NCI-H345 (cell line): ENCODE data around the gene ZNF672.
A peak's percentile ranks its signal among the peaks of the same experiment; 100 is the strongest.
"Not testable (repeated sequence)": the region's sequence is repeated elsewhere in the genome, so short reads cannot be mapped to it uniquely, and the experiment has no call there.

Experiments
- DNase-seq: peaks from one replicate; lab custom pipeline; 2025; lab: John Stamatoyannopoulos, UW

Gene ZNF672

DNA sequence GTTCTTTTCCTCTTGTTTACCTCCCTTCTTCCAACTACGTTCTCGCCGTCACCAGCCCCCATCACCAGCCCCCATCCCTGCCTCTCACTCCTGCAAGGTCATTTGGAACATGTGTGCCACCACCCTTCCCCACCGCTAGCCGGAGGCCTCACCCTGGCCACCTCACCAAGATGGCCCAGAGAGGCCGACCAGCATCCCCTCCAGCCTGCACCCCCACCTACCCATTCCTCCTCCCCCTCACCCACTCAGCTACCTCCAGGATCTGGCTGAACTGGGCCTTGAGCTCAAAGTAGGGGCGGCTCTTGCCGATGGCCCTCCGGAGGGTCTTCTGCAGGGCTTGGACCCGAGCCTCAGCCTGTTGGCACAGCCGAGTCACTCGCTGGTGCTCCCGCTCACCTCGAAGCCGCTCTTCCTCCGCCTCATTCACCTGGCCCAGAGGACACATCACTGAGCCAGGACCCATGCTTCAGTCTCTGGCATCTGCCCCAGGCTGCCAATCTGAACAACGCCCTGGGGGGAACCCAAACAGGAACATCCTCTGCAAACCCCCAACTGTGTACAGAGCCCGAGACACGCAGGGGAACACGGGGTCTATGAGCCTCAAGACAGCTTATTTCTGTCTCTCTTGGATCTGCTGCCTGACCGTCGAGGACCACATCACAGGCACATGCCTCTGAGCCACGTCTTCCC, 25.1 kb upstream of the ZNF672 start:
- no peak for DNase-seq

DNA sequence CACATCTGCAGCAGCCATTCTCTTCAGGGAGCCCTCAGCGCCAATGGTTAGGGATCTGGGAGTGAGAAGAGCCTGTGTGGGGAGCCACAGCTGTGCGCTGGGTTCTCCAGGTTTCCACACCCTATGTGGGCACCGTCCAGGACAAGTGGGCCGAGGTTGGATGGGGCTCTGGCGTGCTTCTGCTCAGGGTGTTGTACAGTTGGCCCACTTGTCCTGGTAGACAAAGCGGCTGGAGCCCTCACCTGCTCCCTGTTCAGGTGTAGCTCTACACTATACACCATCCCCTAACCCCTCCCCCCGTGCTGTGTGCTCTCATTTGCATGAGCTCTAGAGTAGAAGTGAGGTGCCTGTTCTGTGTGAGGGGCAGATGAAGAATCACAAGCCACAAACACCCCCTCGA, 24.5 kb upstream of the ZNF672 start:
- DNase-seq: no peak

DNA sequence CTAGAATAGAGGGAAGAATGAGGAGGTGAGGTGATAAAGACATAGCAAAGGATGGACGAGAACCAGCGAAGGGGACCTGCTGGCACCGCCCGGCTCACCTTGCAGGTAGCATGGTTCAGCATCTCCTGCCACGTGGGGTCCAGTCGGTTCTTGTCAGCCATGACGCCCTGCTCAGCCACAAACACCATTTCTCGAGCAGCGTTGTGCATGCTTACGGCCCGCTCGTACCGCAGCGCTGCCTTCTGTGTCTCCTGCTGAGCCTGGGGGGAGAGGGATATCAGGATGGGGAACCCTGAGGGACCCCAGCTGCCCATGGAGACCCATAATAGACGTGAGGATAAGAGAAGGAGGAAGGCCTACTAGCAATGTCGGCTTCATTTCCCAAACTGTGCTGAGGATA, 23.7 kb upstream of the ZNF672 start:
- no peak for DNase-seq

DNA sequence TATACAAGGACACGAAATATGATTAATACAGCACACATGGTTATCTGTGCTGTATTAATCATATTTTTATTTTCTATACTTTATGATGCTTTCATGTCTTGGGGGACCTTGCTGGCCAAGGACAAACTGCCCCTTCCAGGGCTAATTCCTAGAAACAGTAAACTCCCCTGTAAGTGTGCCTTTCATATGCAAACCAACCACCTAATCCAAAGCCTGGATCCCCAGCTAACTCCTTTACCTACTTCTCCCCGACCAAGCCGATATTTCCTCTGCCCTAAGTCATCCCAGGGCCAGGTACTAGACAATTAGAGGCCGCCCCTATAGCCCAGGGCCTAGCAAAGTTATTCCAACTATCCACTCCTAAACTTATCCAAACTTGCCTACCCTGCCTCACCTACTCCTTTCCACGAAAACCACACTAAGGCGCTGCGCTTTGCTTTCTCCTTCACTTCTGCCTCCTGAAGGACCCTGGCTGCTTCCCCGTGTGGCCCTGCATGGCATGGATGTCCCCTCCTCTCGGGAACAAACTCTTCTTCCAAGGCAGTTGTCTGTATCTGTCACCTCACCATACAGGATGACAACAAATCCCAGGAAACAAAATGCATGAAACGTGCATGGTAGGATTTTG, 22.5 kb upstream of the ZNF672 start:
- DNase-seq: no peak

DNA sequence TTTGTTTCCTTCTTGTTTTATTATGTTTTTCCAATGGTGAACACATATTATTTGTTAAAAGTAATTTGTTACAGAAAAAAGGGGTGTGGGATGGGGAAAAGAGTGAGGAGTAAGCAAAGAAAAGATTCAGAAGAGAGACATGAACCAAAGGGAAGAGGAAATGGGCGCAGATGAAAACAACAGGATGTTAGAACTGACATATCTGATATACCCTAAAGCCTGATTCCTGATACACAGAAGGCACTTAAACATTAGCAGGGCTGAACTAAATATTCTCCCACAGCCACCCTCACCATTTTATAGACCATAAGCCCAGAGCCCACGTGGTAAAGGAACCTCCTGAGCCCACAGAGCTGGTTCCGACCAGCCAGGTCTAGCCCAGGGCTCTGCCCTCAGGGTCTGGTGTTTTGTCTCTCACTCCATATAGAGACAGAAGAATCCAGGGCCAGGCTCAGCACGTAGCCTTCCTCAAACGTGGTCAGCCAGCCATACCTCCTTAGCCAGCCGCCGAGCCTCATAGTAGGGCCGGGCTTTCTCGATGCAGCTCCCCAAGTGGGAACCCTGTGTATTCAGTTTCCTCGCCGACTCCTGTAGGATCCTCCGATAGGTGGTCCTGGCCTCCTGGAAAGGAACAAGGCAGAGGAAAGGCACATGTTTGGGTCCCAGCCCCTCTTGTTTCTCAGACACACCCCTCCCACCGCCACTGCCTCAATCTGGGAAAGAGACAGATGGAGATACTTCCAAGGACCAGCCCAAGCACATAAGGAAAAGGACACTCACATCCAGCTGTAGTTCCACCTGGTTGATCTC, 21.8 kb upstream of the ZNF672 start:
- no peak for DNase-seq

DNA sequence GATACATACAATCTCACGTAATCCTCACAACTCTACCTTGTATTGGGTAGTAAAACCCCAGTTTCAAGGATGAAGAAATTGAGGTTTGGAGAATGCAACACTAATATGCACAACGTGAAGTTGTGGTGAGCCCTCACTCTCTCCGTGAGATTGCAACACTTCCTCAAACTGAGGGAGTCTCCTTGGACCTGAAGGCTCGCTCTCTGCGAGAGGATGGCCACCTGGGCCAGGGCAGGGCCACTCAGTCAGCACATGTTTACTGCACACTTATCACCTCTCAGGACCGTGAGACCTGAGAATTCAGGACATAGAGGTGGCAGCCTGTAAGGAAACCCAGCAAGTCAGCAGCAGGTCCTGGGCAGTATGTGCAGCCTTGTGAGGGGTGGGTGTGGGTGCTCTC, 21.0 kb upstream of the ZNF672 start:
- DNase-seq: no peak

DNA sequence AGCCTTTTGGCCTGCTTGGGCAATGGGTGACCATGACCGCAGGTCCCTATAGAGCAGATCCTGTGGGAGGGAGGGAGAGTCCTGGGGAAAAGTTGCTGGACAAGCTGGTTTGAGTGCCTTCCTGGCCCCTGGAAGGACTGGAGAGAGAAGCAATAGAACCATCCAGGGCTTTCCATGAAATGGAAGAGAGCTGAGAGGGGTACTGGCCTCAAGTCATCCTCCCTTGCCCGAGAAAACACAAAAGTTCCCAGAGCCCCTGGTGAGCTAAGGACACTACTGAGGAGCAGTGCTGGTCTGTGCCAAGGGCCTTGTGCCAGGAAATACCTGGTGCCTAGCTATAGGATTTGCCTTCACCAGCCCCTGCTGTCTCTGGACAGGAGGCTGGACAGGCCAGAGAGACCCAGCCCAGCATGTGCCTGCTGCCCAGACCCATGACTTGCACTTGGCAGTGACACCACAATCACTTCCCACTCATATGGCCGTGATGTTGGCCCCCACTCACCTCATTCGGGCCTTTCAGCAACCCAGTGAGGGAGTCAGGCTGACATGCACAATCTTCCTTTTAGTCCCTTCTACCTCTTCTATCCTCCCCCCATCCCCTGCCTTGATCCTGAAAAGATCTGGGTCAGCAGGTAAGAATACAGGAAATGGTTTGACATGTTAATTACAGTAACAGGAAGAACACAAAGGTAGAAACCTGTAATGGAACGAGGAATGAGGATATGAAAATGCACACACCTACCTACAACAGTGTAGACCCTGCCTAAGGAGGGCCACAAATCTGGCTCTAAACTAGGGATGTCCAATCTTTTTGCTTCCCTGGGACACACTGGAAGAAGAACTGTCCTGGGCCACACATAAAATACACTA, 19.3 kb upstream of the ZNF672 start:
- DNase-seq: no peak

DNA sequence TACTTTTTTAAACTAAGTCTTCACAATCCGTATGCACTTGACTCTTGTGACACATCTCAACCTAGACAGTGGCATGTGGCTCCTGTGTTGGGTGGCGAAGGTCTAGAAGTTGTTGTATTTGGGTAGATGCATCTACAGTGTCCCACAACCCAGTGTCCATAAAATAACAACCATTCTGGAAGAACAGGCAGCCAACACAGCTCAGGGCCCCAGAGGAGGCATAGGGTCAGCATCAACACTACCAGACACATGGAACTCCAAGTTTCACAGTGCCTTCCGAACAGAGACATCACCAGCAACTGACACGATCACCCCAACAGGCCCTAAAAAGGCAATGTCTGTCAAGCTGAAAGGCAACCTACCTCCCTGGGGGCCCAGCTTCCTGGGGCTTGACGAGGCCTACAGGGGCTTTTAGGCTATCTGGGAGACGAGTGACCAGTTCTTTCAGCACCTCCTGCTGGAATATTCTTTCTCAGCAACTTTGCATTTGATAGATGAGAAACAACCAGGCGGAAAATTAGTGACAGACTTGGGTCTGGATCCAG, 17.9 kb upstream of the ZNF672 start:
- no peak for DNase-seq

DNA sequence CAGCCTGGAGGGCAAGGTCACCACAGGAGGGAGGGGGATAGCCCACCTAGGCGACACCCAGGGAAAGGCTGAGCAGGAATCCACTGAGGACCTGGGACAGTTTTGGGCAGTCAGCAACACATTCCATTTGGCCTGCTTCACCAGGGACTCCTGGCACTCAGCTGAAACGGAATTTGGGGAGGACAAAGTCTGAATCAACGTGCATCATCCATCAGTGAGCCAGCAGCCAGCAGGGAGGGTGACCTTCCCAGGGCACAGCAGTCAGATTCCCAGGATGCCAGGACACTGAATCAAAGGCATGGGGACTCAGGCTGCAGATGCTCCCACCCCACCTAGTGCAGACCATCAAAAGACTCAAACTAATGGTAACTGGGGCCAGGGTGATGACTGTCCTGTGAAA, 16.9 kb upstream of the ZNF672 start:
- no peak for DNase-seq

DNA sequence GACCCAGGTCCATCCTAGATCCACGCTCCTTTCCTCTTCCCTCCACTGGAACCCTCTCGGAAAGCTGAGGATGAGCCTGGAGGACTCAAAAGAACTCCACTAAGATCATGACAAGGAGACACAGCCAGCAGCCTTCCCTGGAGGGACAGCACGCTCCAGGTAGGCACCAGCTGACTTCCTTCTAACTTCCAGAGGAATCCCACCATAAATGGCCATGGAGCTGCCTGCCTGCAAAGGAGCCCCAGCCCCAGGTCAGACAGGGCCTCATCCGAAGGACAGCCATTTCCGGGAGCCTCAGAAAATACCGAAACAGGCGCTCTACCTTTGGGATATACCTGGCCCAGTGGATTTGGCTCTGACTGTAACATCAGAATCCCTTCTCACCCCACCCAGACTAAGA, 16.4 kb upstream of the ZNF672 start:
- no peak for DNase-seq

DNA sequence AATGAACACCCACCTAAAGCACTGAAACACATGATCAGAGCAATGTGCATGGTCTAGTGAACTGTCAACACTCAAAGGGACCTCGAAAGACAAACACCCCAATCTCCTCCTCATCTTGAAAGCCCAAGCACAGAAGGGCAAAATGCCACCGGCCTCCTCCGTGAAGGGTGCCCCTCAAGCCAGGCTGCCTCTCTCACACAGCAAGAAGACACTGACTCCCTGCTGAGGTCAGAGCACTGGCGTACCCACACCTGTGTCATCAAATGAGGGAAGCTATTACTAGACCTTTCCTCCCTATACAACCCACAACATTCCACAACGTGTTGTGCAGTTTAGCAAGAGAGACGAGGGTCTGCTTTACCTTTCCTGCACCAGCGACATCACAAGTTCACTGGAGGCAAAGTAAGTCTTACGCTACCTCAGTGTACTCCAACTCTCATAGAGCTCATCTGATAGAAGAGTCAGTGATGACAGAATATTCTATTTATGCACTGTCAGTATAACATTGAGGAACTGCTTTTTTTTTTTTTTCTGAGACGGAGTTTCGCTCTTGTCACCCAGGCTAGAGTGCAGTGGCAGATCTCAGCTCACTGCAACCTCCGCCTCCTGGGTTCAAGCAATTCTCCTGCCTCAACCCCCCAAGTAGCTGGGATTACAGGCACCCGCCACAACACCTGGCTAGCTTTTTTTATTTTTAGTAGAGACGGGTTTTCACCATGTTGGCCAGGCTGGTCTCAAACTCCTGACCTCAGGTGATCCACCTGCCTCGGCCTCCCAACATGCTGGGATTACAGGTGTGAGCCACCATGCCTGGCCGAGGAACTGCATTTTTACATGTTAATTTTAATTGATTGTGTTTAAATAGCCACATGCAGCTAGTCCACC, 15.6 kb upstream of the ZNF672 start:
- no peak for DNase-seq

DNA sequence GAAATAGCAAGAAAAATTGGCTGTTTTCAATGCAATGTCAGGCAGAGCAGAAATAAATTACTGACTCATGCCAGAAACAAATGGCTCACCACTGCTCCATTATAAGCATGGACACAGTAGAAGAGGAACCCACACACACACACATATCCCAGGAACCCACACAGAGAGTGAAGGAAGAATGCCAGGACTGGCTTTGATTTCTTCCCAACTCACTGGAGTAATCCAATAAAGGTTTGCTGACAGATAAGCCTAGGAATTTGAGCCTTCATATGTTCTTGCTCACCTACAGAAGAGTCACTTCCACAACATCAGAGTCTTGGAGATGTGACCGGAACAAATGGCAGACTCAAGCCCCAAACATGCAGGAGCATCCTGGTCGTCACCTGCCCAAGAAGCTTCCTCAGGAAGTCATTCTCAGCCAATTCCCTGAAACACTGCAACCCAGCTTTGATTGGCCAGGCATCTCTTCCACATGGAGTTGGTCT, 14.5 kb upstream of the ZNF672 start:
- DNase-seq: no peak

DNA sequence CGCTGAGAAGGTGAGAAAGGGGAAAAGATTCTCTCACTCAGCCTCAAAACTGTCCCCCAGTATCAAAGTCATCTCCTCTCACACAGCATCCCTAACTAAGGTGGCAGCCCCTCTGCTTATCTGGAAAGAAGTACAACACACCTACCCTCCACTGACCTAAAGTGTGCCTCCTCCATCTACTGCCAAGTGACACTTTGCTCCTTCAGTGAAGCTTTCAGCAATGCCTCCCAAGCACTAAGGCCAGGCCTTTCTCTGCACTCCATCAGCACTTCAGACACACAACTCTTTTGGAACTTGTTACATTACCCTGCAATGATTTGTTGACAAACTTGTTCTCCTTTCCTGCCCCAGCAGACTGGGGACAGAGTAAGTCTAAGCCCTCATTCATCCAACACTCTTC, 13.7 kb upstream of the ZNF672 start:
- DNase-seq: no peak

DNA sequence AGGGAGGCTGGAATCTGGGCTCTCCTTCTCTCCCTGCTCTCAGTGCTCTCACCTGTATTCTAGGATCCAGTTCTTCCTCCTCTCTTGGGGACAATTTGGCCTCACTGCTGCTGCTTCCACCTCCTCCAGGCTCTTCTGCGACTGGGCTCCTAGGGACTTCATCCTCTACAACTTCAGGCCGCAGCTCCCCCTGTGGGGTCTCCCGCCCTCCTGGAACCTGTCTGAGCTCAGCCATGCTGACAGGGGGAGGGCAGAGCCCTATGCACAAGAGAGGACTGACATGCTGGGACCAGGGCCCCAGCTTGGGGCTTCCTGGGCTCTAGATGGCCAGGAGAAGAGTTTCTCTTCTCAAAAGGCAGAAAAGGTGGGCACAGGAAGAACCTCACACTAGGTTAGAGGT, 13.3 kb upstream of the ZNF672 start:
- DNase-seq: no peak

DNA sequence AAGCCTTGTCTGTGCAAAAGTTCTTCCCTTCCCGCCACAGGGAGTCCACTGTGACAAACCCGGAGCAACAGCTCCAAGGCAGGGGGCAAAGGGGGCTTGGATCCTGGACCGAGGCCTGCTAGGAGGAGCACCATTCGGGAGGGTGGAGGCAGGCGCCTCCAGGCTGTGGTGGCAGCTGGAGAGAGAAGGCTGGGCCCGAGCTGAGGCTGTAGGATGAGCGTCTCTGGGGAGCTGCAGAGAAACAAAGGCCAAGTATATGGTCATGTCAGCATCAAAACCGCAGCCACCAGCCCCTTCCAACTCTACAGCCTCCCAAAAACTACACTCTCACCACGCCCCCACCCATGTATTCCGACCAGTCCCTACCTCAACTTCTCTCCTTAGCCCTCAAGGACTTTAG, 12.9 kb upstream of the ZNF672 start:
- DNase-seq: no peak

DNA sequence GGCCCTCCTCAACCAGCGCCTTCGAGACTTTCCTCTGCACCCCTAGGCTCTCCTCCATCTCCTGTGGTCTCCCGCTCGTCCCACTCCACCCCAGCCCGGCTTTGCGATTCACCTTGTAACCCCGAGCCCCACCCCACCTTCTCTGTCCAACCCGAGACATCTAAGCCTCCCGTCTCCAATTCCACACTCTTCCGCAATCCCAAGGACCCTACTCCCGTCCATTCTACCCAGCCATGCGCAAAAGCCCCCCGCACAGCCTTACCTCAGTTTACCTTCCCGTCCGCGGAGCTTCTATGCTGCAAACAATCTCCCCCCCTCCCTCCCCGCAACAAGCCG, 12.5 kb upstream of the ZNF672 start:
- DNase-seq: no peak

DNA sequence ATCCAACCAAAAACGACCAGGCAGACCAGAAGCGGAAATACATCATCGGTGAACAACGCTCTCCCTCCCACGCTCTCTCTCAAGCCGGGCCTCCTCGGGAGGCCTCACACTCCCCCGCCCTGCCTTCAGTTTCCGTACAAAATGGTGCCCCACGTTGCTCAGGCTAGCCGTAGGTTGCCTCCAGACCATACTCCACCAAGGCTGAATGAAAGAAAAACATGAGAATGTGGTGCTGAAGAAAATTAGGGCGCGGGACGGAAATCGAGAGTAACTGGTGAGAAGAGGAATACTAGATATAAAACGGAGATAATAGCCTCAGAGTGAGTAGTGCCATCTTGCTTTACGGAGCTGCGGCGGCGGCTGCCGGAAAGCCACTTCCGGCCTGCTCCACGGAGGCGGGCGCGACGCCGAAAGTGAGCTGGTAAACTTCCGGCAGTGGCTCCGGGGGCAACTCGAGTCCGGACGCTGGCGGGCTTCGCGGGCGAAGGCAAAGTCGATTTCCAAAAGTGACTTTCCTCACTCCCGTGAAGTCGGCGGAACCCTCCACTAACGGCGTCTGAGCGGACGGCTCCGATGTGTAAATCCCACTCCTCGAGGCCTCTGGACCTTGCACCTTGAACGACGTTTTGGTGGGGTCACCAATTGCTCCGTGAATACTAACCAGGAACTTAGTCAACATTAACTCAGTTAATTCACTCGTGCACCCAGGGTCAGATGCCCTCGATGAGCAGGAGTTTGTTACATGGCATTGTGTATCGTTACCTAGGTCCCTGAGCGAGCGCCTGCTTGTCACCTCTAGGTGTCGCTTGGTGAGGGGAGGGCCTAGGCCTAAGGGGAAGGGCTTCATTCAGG, 11.9 kb upstream of the ZNF672 start, which contains the start of gene SH3BP5L:
SH3BP5L (minus strand) TSS at position 7 of the 852 bp plus-strand sequence. CDS start 980 bp downstream, outside the sequence.
- peak; percentile 94 for DNase-seq

DNA sequence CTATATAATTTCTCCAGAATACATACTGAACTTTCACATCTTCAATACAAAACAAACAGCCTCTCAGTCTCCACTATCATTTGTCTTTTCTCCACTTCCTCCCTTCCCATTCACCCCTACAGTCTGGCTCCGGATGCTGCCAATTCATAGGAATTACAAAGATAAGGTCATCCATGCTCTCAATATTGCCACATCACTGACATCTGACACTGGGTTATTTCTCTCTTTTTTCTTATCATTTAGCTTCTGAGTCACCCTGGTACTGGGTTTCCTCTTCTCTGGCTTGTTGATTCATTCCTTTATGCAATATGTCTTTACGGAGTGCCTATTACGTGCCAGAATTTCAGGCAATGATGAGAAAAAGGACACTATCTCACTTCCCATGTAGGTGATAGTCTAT, 9.2 kb upstream of the ZNF672 start:
- no peak for DNase-seq

DNA sequence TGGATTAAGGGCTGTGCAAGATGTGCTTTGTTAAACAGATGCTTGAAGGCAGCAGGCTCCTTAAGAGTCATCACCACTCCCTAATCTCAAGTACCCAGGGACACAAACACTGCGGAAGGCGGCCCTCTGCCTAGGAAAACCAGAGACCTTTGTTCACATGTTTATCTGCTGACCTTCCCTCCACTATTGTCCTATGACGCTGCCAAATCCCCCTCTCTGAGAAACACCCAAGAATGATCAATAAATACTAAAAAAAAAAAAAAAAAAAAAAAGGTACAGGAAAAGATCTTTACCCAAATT, 7.4 kb upstream of the ZNF672 start:
- DNase-seq: not testable (repeated sequence)

DNA sequence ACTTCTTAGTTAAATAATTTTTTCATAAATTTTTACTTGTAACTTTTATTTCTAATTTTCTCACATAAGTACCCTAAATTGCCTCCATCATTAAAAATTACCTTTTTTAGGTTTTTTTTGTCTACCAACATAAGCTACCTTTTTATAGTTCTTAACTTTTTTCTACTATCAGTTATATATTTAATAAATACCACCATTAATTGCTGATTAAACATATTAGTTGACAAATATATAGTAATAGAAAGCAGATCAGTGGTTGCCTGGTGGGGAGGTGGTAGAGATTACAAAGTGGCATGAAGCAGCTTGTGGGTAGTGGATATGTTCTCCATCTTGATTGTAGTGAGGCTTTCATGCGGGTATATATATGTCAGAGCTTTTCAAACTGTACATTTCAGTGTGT, 6.2 kb upstream of the ZNF672 start:
- no peak for DNase-seq
